ENCODE data around the gene TRPM3. TPM values are rescaled to one million over a fixed set of nuclear protein-coding genes. Genes with fewer than 3 reads are reported as not detected.

Gene TRPM3
- total and polyA plus RNA-seq, 2 of the 13 experiments (the other 11 are each of a cell fraction or from before 2014, with no cell fraction given) = not detected

- TF ChIP-seq ZNF275 (CRISPR knock-in tag; IDR thresholded peaks at IDR 0.05; ENCODE audit: borderline replicate concordance) (no peak), ZNF800 (CRISPR knock-in tag; IDR thresholded peaks at IDR 0.05) (no peak)
Observed at GRCh38 chr9:70587201-70587600, 534.2 kb downstream of the TRPM3 start (continued).

GRCh38 chr9:70586476-70586875, 534.9 kb downstream of the TRPM3 start:
- H2AFZ ChIP-seq (ENCODE audit: low read length) = no peak overlapping the region
- TF ChIP-seq AGO2 (optimal IDR thresholded peaks at IDR 0.05; ENCODE audit: low read depth, low read length) = no peak
- no peak for TF ChIP-seq CTCF (CRISPR knock-in tag; IDR thresholded peaks at IDR 0.05)
- no peak for TF ChIP-seq ZNF280B (CRISPR knock-in tag; IDR thresholded peaks at IDR 0.05; ENCODE audit: borderline replicate concordance)
- no peak for TF ChIP-seq ZHX1 (CRISPR knock-in tag; IDR thresholded peaks at IDR 0.05; ENCODE audit: low read depth)
- no TSS peak for BruUV-seq (replicated peaks)
- ATAC-seq = no peak
- no peak for FAIRE-seq
- DNase-seq (ENCODE audit: low spot score) = no peak
- in situ Hi-C loops (cut with HindIII; ENCODE audit: extremely low pct_ligation_motif_present, low pct_unique_long_range_greater_than_20kb) (no loop called here), intact Hi-C loops (cut with micrococcal nuclease; ENCODE audit: unreplicated experiment) (no loop called here)
- H3K9me3 ChIP-seq (ENCODE audit: low read length) = no peaks in the 10 kb centered on the region
- H3K27ac ChIP-seq (ENCODE audit: extremely low read length, insufficient read depth, low read length) = no peak overlapping the region
- 9% methylated on average over 4 of the region's 4 CpGs for WGBS (ENCODE audit: low lambda C conversion rate)
- H3K9ac ChIP-seq (ENCODE audit: insufficient read depth, low read depth, low read length) = no peak overlapping the region
- H3K4me3 ChIP-seq (replicated peaks in 1 of 3; ENCODE audit: insufficient read depth in 1 of 3, low read depth in 2 of 3, low read length in 3 of 3) = no peak overlapping the region
- ChIA-PET CTCF (ENCODE audit: low intra/inter-chr PET ratio, low total read pairs) (no interaction called here), POLR2A (no interaction called here)
- no peaks in the 10 kb centered on the region for H4K20me1 ChIP-seq (ENCODE audit: insufficient read depth, low read length)
- no peaks in the 10 kb centered on the region for H3K27me3 ChIP-seq (ENCODE audit: control insufficient read depth in 1 of 2, insufficient read depth in 2 of 2, low read length in 2 of 2)
- no peaks in the 10 kb centered on the region for H3K36me3 ChIP-seq (replicated peaks in 1 of 2; ENCODE audit: control insufficient read depth in 1 of 2, insufficient read depth in 2 of 2, low read length in 2 of 2)
- no peaks in the 10 kb centered on the region for H3K79me2 ChIP-seq (ENCODE audit: insufficient read depth, low read length)
- no peaks in the 10 kb centered on the region for H3K4me1 ChIP-seq (ENCODE audit: insufficient read depth, low read length)
- H3K4me2 ChIP-seq (ENCODE audit: low read depth, low read length) = no peak overlapping the region

All from HepG2 (cell line).